Activated CD4-positive, alpha-beta T cell treated with anti-CD3 and anti-CD28 coated beads, Interleukin-2, amount 50 U/mL, for 1 hour (primary cell): ENCODE data around the gene STS.

ENCODE experiments used
- DNase-seq: peaks from one replicate; pipeline ENCODE4 v3.0.0-alpha.2; 2020

The STS gene

GRCh38 chrX:7191681-7192110, 44.2 kb downstream of the STS start:
- no peak for DNase-seq

- no peak for DNase-seq
These were observed 45.4 kb downstream of the STS start for GRCh38 chrX:7192871-7193270.

- no peak for DNase-seq
These were observed 47.1 kb downstream of the STS start for GRCh38 chrX:7194606-7195005.
